Trophoblast cell (in vitro differentiated cells and primary cell): ENCODE measurements around the gene CERS6.

ENCODE experiments used
- DNase-seq, 2 donors: peaks; one replicate each; pipeline ENCODE4 v3.0.0-alpha.2; 2016
- H2AFZ ChIP-seq: 2 replicates; pipeline ENCODE4 v1.6.1; 2013; ENCODE audit warnings: low read length, moderate library complexity, mild to moderate bottlenecking; ENCODE audit not compliant: insufficient read depth, poor library complexity
- H2AK5ac ChIP-seq: 2 replicates; pipeline ENCODE4 v1.6.1; 2013; ENCODE audit warnings: mild to moderate bottlenecking, low read length
- H2BK120ac ChIP-seq: 2 replicates; pipeline ENCODE4 v1.6.1; 2013; ENCODE audit warnings: low read length, mild to moderate bottlenecking, moderate library complexity; ENCODE audit not compliant: insufficient read depth, poor library complexity
- H2BK12ac ChIP-seq: 2 replicates; pipeline ENCODE4 v1.6.1; 2013; ENCODE audit warnings: mild to moderate bottlenecking, low read length, moderate library complexity
- H2BK5ac ChIP-seq: 2 replicates; pipeline ENCODE4 v1.6.1; 2013; ENCODE audit warnings: low read length, low read depth, moderate library complexity, mild to moderate bottlenecking; ENCODE audit not compliant: poor library complexity
- H3K14ac ChIP-seq: 2 replicates; pipeline ENCODE4 v1.6.1; 2013; ENCODE audit warnings: mild to moderate bottlenecking, low read length
- H3K18ac ChIP-seq: 2 replicates; pipeline ENCODE4 v1.6.1; 2013; ENCODE audit warnings: mild to moderate bottlenecking, low read length
- H3K23ac ChIP-seq: 2 replicates; pipeline ENCODE4 v1.6.1; 2013; ENCODE audit warnings: low read length
- H3K27ac ChIP-seq: 2 replicates; pipeline ENCODE4 v1.5.1; 2013; ENCODE audit warnings: low read depth, mild to moderate bottlenecking, inconsistent platforms, low read length, moderate library complexity
- H3K27me3 ChIP-seq: 2 replicates; pipeline ENCODE4 v1.6.1; 2013; ENCODE audit warnings: inconsistent platforms, mild to moderate bottlenecking, low read length, moderate library complexity; ENCODE audit not compliant: insufficient read depth
- H3K36me3 ChIP-seq, 2 experiments: 1 replicate in 1 of 2; 2 replicates in 1 of 2; pipeline ENCODE4 v1.6.1; 2013; ENCODE audit warnings: low read length in 2 of 2, mild to moderate bottlenecking in 2 of 2, moderate library complexity in 1 of 2; ENCODE audit not compliant: insufficient read depth in 2 of 2, control insufficient read depth in 1 of 2
- H3K4ac ChIP-seq: 2 replicates; pipeline ENCODE4 v1.6.1; 2013; ENCODE audit warnings: low read depth, mild to moderate bottlenecking, low read length, moderate library complexity
- H3K4me1 ChIP-seq, 2 experiments: 1 replicate in 1 of 2; 2 replicates in 1 of 2; pipeline ENCODE4 v1.6.1; 2013; ENCODE audit warnings: low read length in 2 of 2, mild to moderate bottlenecking in 2 of 2, moderate library complexity in 1 of 2; ENCODE audit not compliant: insufficient read depth in 2 of 2, control insufficient read depth in 1 of 2
- H3K4me2 ChIP-seq: 2 replicates; pipeline ENCODE4 v1.6.1; 2013; ENCODE audit warnings: inconsistent platforms, mild to moderate bottlenecking, low read length, moderate library complexity
- H3K4me3 ChIP-seq: 2 replicates; pipeline ENCODE4 v1.5.1; 2013; ENCODE audit warnings: mild to moderate bottlenecking, low read depth, low read length, inconsistent platforms
- H3K79me1 ChIP-seq: one replicate; pipeline ENCODE4 v1.6.1; 2013; ENCODE audit warnings: low read length
- H3K79me2 ChIP-seq: 2 replicates; pipeline ENCODE4 v1.6.1; 2013; ENCODE audit warnings: low read length, mild to moderate bottlenecking; ENCODE audit not compliant: control insufficient read depth, insufficient read depth, poor library complexity
- H3K9ac ChIP-seq: 2 replicates; pipeline ENCODE4 v1.6.1; 2013; ENCODE audit warnings: mild to moderate bottlenecking, low read length
- H3K9me3 ChIP-seq: 2 replicates; pipeline ENCODE4 v1.6.1; 2013; ENCODE audit warnings: low read depth, mild to moderate bottlenecking, control low read depth, inconsistent platforms, low read length; ENCODE audit not compliant: insufficient read depth
- H4K12ac ChIP-seq: 2 replicates; pipeline ENCODE4 v1.6.1; 2013; ENCODE audit warnings: low read depth, mild to moderate bottlenecking, low read length, moderate library complexity
- H4K8ac ChIP-seq: 2 replicates; pipeline ENCODE4 v1.6.1; 2013; ENCODE audit warnings: low read depth, mild to moderate bottlenecking, low read length, moderate library complexity
- H4K91ac ChIP-seq: one replicate; pipeline ENCODE4 v1.6.1; 2013; ENCODE audit warnings: low read depth, mild to moderate bottlenecking, low read length, moderate library complexity
- WGBS: extraction: QIAGEN DNeasy Blood & Tissue Kit; methylation state at CpG from one replicate; pipeline ENCODE4 v1.1.7; 2013; ENCODE audit warnings: missing lambda C conversion rate; ENCODE audit not compliant: insufficient read length, insufficient coverage; ENCODE audit errors: extremely low coverage; 5-methylcytosine and 5-hydroxymethylcytosine counted together

The CERS6 gene

GRCh38 chr2:168740360-168740759, 284.3 kb downstream of the CERS6 start:
- no peaks in the 10 kb centered on the region for H3K79me1 ChIP-seq
- WGBS = no CpG with 5 or more reads among the region's 3 CpGs
- H3K4me3 ChIP-seq = no peak overlapping the region
- no peaks in the 10 kb centered on the region for H3K9me3 ChIP-seq
- no peak overlapping the region for H3K14ac ChIP-seq
- H2BK120ac ChIP-seq = no peak overlapping the region
- no peak overlapping the region for H3K27ac ChIP-seq
- no peak overlapping the region for H4K91ac ChIP-seq
- no peak overlapping the region for H2AFZ ChIP-seq
- peak; percentile 96 to 99 for DNase-seq
- no peak overlapping the region for H2BK5ac ChIP-seq
- no peak overlapping the region for H3K9ac ChIP-seq
- H3K36me3 ChIP-seq = no peaks in the 10 kb centered on the region
- H3K4ac ChIP-seq = no peak overlapping the region
- peaks cover 0 to 2% of the 10 kb centered on the region in 2 experiments for H3K4me1 ChIP-seq
- H3K23ac ChIP-seq = no peak overlapping the region
- H3K79me2 ChIP-seq = no peaks in the 10 kb centered on the region
- H4K12ac ChIP-seq = no peak overlapping the region
- no peaks in the 10 kb centered on the region for H3K27me3 ChIP-seq
- no peak overlapping the region for H3K4me2 ChIP-seq
- no peak overlapping the region for H2BK12ac ChIP-seq
- no peak overlapping the region for H2AK5ac ChIP-seq
- H4K8ac ChIP-seq = no peak overlapping the region
- no peak overlapping the region for H3K18ac ChIP-seq

- no CpG with 5 or more reads among the region's 3 CpGs for WGBS
- Histone ChIP-seq H3K79me1 (no peaks in the 10 kb centered on the region), H4K12ac (no peak overlapping the region), H3K79me2 (no peaks in the 10 kb centered on the region), H3K14ac (no peak overlapping the region), H3K4me1 (peaks cover 0 to 2% of the 10 kb centered on the region in 2 experiments), H3K23ac (no peak overlapping the region), H3K4me3 (no peak overlapping the region), H2BK12ac (no peak overlapping the region), H4K8ac (no peak overlapping the region), H3K9me3 (no peaks in the 10 kb centered on the region), H3K18ac (no peak overlapping the region), H3K4ac (no peak overlapping the region), H2AFZ (no peak overlapping the region), H4K91ac (no peak overlapping the region), H3K36me3 (no peaks in the 10 kb centered on the region), H3K27ac (no peak overlapping the region), H3K9ac (no peak overlapping the region), H2AK5ac (no peak overlapping the region), H3K4me2 (no peak overlapping the region), H3K27me3 (no peaks in the 10 kb centered on the region), H2BK5ac (no peak overlapping the region), H2BK120ac (no peak overlapping the region)
- DNase-seq = no peak
Observed at GRCh38 chr2:168740788-168741187, 284.7 kb downstream of the CERS6 start.

- Histone ChIP-seq H4K8ac (no peak overlapping the region), H3K23ac (no peak overlapping the region), H2BK5ac (no peak overlapping the region), H3K36me3 (no peaks in the 10 kb centered on the region), H3K79me2 (no peaks in the 10 kb centered on the region), H3K4ac (no peak overlapping the region), H2AK5ac (no peak overlapping the region), H3K4me3 (no peak overlapping the region), H3K27me3 (no peaks in the 10 kb centered on the region), H4K12ac (no peak overlapping the region), H3K4me1 (no peaks in the 10 kb centered on the region), H3K79me1 (no peaks in the 10 kb centered on the region), H3K9ac (no peak overlapping the region), H3K18ac (no peak overlapping the region), H2BK12ac (no peak overlapping the region), H3K9me3 (no peaks in the 10 kb centered on the region), H3K4me2 (no peak overlapping the region), H4K91ac (no peak overlapping the region), H3K27ac (no peak overlapping the region), H3K14ac (no peak overlapping the region), H2BK120ac (no peak overlapping the region), H2AFZ (no peak overlapping the region)
- no peak for DNase-seq
- no CpG with 5 or more reads among the region's 4 CpGs for WGBS
Observed at GRCh38 chr2:168742258-168742932, 286.3 kb downstream of the CERS6 start.

- H3K79me1 ChIP-seq = no peaks in the 10 kb centered on the region
- no peak overlapping the region for H4K8ac ChIP-seq
- H3K4me1 ChIP-seq = no peaks in the 10 kb centered on the region
- no peak overlapping the region for H2BK5ac ChIP-seq
- no peak overlapping the region for H3K4ac ChIP-seq
- H3K18ac ChIP-seq = no peak overlapping the region
- no peak overlapping the region for H3K14ac ChIP-seq
- H3K4me2 ChIP-seq = no peak overlapping the region
- no peak overlapping the region for H2BK12ac ChIP-seq
- H3K36me3 ChIP-seq = no peaks in the 10 kb centered on the region
- no peak overlapping the region for H4K91ac ChIP-seq
- H3K23ac ChIP-seq = no peak overlapping the region
- no peak overlapping the region for H2AFZ ChIP-seq
- H3K27ac ChIP-seq = no peak overlapping the region
- no peaks in the 10 kb centered on the region for H3K27me3 ChIP-seq
- no peak overlapping the region for H4K12ac ChIP-seq
- no peak overlapping the region for H2BK120ac ChIP-seq
- no peaks in the 10 kb centered on the region for H3K9me3 ChIP-seq
- H3K79me2 ChIP-seq = no peaks in the 10 kb centered on the region
- no peak overlapping the region for H2AK5ac ChIP-seq
- no peak for DNase-seq
- H3K4me3 ChIP-seq = no peak overlapping the region
- no peak overlapping the region for H3K9ac ChIP-seq
- WGBS = no CpG with 5 or more reads among the region's 2 CpGs
Observed at GRCh38 chr2:168744844-168745243, 288.8 kb downstream of the CERS6 start.
